Measurements from ENCODE around the gene NUDT8.

NUDT8 gene, protein sequence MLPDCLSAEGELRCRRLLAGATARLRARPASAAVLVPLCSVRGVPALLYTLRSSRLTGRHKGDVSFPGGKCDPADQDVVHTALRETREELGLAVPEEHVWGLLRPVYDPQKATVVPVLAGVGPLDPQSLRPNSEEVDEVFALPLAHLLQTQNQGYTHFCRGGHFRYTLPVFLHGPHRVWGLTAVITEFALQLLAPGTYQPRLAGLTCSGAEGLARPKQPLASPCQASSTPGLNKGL

DNA sequence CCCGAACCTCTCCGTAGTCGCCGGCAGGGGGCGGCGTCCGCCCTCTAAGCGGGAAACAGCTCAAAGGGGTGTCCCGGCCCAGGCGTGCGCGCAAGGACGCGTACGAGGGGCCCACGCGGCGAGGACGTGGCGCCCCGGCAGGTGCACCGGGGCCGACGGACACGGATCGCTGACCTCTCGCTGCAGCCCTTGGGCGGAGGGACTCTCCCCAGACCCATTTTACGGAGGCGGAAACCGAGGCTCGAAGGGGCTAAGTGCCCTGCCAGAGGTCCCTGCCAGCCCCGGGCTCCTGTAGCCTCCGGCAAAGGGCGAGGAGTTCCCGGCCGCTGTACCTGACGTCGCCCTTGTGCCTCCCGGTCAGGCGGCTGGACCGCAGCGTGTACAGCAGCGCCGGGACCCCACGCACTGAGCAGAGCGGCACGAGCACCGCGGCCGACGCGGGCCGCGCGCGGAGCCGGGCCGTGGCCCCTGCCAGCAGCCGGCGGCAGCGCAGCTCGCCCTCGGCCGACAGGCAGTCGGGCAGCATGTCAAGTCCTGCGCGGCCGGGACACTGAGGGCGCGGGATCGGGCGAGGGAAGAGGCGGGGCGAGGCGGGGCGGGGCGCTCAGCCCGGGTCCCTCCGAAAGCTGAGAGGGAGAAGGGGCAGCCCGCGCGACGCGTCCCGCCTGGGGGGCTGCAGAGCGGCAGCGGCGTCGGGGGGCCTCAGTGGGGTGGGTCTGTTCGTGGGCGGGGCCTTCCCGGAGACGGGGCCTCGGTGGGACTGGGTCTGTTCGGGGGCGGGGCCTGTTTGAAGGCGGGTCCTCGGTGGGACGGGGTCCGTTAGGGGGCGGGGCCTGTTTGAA lies at the start of gene NUDT8:
Gene NUDT8, minus strand, starts transcription at position 552 of the 842 bp plus-strand sequence. Its CDS starts 26 bp downstream, at position 526.
- DNase-seq (ENCODE audit: low read depth in 3 of 3): peak; percentile 77 to 99 (median 77)

DNA sequence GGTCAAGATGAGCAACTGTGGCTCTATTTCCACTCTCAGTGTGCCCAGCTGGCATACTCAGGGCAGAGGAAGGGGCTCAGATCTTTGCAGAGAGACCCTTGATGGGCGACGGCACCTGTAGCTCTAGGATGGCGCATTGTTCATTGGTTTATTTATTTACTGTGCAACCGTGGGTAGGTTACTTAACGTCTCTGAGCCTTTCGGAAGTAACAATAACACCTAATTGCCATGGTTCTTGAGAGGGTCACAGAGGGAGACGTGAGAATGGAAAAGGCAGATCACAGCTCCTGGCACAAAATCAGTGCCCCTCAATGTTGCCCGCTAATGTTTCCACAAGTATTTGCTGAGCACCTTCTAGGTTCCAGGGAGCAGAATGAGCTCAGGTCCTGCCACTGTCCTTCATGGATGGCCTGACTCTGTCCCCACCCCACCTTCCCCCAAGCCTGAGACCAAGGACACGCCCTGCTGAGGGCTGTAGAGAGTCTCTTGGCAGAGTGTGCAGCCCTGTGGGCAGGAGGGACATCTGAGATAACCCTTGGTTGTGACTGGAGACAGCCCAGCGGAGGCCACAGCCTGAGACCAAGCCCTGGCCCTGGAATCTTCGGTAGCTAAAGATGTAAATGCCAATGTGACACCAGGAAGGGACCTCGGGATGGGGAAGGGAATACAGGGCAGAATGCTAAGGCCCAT lies 45.5 kb upstream of the NUDT8 start:
- no peak for DNase-seq (ENCODE audit: low read depth in 3 of 3)

- DNase-seq (ENCODE audit: low read depth in 3 of 3): no peak
Observed at GRCh38 chr11:67674442-67674871, 44.7 kb upstream of the NUDT8 start, which contains the start of gene ALDH3B2. TSS of gene ALDH3B2 (minus strand) at chr11:67674623. CDS start at chr11:67666935, 7,688 bp downstream.

- DNase-seq (ENCODE audit: low read depth in 3 of 3): no peak
Observed at GRCh38 chr11:67673902-67674301, 44.2 kb upstream of the NUDT8 start.

DNA sequence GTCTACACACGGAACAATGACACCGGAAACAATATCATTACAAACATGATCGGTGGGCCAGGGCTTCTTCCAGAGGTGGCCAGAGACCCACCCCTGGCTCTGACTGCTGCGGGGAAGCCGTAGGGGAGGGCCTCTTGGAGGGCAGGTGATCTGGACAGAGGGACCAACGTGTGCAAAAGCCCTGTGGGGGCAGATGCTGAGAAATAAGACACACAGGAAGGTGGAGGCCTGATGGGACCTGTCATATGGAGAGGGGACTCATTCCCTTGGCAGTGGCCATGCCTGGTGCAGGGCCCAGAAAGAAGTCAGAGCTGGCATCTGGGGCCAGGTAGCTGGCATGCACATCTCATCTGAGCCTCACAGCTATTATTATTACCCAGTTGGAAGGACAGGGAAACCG lies 43.6 kb upstream of the NUDT8 start:
- DNase-seq (ENCODE audit: low read depth in 3 of 3): no peak

DNA sequence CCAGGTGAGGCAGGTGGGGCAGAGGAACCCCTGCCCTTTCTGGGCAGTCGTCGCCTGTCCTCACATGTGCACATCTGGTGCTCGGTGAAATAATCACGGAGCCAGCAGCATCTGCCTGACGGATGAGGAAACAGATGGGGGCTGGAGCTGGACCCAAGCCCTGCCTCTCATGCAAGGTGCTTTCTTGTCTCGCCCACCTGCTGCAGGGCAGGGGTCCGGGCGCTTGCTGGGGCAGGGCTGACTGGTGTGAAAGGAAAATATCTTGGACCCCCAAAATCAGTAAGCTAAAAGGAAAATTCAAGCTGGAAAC lies 41.4 kb upstream of the NUDT8 start:
- DNase-seq (ENCODE audit: low read depth in 3 of 3): no peak

- no peak for DNase-seq (ENCODE audit: low read depth in 3 of 3)
Observed at GRCh38 chr11:67670316-67671210, 40.8 kb upstream of the NUDT8 start.

GRCh38 chr11:67668192-67668551 lies 38.4 kb upstream of the NUDT8 start:
- no peak for DNase-seq (ENCODE audit: low read depth in 3 of 3)

- no peak for DNase-seq (ENCODE audit: low read depth in 3 of 3)
Observed at GRCh38 chr11:67667490-67668191, 37.9 kb upstream of the NUDT8 start.

GRCh38 chr11:67666676-67667489 lies 37.1 kb upstream of the NUDT8 start:
- DNase-seq (ENCODE audit: low read depth in 3 of 3): no peak

- no peak for DNase-seq (ENCODE audit: low read depth in 3 of 3)
Observed at GRCh38 chr11:67666303-67666645, 36.5 kb upstream of the NUDT8 start.

GRCh38 chr11:67665541-67666302 lies 36.0 kb upstream of the NUDT8 start:
- no peak for DNase-seq (ENCODE audit: low read depth in 3 of 3)

DNA sequence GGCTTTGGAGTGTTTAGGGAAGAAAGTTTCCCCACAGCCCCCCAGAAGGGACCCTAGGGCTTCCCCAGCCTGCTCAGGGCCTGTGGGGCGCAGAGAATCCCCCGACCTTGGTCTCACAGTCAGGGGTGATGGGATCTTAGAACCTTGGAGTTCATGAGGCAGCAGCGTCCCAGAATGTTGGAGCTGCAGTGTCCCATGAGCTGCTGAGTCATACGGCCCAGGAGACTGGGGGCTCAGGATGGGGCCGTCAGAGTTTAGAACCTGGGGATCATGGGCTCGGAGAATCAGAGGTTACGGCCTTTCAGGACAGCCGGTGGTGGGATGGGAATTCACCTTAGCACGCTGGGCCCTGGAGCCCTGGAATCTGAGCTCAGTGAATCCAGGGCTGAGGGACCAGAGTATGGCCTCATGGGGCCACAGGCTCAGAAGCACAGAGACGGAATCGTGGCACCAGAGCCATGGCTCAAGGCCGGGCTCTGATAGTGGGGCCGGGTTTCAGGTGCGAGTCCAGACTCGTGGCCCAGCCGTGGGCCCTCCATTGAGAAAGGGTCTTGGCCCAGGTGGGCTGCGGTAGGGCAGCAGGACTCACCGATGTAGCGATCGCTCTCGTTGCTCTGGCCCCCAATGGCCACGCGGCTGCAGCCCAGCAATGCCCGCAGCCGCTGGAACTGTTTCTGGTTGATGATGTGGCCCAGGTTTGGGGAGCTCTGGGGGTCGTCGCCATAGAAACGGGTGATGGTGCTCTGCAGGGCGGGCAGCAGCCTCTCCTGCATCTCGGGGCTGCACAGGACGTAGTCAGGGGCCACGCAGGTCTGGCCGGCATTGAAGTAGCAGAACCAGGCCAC lies 35.2 kb upstream of the NUDT8 start:
- DNase-seq (ENCODE audit: low read depth in 3 of 3): no peak

DNA sequence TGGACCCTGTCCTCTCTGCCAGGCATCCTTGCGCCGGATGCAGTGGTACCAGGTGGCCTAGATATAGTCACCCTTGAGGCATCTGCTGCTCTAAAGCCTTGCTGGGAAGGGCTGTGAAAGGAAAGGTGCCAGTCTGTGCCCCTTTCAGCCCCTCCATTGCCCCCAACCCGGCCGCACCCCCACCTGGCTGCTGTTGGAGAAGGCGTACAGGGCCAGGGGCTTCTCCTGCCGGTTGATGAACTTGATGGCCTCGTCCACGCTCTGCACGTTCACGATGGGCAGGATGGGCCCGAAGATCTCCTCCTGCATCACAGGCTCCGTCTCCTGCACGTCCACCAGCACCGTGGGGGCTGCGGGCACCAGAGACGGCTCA lies 34.5 kb upstream of the NUDT8 start:
- no peak for DNase-seq (ENCODE audit: low read depth in 3 of 3)

DNA sequence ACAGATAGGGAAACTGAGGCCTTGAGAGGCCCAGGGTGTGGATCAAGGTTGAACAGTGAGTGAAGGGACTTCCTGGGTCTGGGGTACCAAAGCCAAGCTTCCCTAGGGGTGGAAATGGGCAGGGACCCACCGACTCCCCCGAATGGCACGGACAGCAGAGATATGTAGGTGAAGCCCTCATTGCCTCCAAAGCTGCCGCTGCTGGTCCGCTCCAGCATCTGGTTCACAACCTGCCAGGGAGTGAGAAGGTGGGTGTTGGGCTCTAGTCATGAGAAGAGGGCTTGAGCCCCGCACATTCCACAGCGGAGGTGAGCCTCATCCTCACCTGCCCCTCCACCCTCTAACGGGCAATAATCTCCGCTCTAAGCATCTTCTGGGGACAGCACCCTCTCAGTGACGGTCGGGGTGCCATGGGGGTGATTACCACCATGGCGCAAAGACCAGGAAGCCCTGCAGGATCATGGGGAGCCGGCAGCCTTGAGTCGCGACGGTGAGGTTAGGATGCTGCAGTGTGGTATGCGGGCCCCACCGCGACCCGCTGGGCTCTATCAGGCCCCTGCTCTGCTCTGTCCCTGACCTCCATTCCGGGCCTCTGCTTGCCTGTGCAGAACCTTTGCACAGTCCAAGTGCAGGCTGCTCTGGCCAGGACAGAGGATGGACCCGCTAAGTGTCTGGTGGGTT lies 33.9 kb upstream of the NUDT8 start:
- DNase-seq (ENCODE audit: low read depth in 3 of 3): no peak

DNA sequence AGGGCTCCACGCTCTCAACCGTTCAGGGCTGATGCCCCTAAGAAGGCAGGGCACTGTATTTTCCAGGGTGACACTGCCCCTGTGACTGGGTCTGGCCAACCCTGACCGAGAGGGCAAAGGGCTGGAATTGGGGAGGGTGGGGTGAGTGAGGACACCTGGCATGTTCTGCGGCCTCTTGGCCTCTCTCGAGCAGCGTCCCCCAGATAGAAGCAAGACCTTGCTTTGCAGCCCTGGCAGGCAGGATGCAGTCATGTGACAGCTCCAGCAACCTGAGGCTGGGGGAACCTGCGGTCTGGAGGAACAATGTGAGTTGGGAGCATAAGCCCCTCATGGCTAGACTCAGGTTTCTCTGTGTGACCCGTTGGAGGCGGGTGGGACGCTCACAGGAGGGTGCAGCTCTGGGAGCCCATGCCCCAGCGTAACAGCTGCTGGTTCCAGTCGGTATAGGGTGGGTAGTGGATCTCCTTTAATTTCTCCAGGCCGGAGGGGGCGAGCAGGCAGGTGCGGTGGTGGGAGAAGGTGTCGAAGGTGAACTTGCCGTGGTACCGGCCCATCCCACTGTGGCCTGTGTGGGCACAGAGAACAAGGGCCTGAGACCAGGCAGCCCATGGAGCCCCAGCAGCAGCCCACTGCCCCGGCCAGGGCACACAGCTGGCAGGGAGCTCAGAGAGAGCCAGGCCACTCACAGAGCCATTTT lies 33.2 kb upstream of the NUDT8 start:
- no peak for DNase-seq (ENCODE audit: low read depth in 3 of 3)

DNA sequence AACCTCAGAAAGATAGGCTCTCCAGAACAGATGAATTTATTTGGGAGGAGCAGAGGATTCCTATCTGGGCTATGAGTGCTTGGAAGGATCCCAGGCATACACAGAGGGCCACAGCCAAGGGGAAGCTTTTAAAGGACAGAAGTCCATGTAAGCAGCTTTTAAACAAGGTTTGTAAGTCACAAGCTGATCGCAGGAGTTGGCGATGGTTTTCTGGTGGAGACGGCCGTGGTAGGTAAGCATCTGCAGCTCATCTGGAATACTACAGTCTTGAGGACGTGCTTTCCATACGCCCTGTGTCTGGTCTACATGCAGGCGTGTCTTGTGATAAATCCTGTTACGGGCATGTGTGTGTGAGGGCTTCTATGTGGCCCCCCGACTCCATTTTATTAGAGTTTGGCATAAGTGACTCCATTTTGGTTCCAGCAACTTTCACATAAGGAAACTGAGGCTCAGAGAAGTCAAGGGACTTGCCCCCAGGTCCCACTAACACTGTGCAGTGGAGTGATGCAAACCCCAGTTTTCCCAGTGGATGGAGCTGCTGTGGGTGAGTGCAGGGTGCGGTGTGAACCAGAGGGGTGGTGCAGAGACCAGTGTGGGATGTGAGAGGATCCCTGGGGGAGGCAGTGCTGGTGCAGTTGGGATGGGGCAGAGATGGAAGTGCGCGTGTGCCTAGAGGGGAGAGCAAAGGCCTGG lies 32.6 kb upstream of the NUDT8 start:
- DNase-seq (ENCODE audit: low read depth in 3 of 3): no peak

All from stimulated activated CD4-positive, alpha-beta T cell treated with anti-CD3 and anti-CD28 coated beads, TNF-alpha, amount 100 ng/mL, for 4 hours (primary cell).